ENCODE measurements around the gene SNAPC4.

DNA sequence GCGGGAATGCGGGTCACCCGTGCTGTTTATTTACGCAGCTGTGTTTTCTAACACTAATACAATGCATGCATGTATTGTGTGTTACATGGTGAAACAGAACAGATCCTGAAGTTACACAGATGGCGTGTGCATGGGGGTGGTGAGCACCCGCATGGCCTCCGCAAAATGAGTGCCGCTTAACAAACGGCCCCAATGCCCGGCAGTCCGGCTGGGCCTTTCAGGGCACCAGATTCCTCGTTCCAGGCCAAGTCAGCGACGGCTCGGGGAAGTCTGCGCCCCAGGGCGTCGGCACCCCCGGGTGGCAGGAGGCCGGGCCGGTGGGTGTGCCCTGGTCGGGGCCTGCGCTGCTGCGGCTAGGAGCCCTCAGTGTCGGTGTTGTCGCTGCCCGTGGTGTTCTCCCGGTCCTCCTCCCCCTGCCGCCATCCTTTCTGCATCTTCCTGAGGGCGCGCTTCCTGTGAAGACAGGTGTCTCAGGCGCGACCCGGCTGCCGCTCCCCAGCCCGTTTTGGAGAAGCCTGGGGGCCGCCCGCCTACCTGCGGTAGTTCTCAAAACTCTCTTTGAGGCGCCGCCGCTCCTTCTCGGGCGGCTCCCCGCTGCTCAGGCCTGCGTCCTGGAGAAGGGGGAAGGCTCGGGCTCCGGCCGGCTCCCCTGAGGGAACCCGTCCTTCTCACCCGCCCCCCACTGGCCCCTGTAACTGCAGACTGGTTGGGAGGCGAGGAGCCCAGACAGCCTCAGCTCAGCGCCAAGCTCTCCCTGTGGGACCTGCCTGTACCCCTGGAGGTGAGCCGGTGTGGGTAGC, 35.8 kb downstream of the SNAPC4 start:
- TF ChIP-seq, protein P1, sequence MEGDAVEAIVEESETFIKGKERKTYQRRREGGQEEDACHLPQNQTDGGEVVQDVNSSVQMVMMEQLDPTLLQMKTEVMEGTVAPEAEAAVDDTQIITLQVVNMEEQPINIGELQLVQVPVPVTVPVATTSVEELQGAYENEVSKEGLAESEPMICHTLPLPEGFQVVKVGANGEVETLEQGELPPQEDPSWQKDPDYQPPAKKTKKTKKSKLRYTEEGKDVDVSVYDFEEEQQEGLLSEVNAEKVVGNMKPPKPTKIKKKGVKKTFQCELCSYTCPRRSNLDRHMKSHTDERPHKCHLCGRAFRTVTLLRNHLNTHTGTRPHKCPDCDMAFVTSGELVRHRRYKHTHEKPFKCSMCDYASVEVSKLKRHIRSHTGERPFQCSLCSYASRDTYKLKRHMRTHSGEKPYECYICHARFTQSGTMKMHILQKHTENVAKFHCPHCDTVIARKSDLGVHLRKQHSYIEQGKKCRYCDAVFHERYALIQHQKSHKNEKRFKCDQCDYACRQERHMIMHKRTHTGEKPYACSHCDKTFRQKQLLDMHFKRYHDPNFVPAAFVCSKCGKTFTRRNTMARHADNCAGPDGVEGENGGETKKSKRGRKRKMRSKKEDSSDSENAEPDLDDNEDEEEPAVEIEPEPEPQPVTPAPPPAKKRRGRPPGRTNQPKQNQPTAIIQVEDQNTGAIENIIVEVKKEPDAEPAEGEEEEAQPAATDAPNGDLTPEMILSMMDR (IDR thresholded peaks at IDR 0.05; ENCODE audit: insufficient read depth, low read length, poor library complexity, severe bottlenecking): no peak
- TF ChIP-seq EZH2phosphoT487 (conservative IDR thresholded peaks at IDR 0.05; ENCODE audit: low read length): no peak
